T-cell (primary cell): ENCODE data around the gene RFX6. TPM values are rescaled to one million over a fixed set of nuclear protein-coding genes. Genes with fewer than 3 reads are reported as not detected.
"Not testable (repeated sequence)": the region's sequence is repeated elsewhere in the genome, so short reads cannot be mapped to it uniquely, and the experiment has no call there.

Experiments used
- ATAC-seq, 4 experiments: fragments of 200-7000 bp in 3 of 4; fragments of 150-1000 bp in 1 of 4; cut with Tn5 transposase; replicated peaks in 1 of 4; 1 replicate in 3 of 4; 2 replicates in 1 of 4; pipeline ENCODE4 v1.10.0; 2021; ENCODE audit warnings: moderate library complexity in 3 of 4, mild to moderate bottlenecking in 2 of 4, moderate number of reproducible peaks in 1 of 4
- CTCF ChIA-PET, 2 donors: fragments of 300-600 bp; sonication (Branson Sonifier 250); formaldehyde crosslinking; loops; one replicate each; lab custom pipeline; 2022; ENCODE audit warnings: antibody characterized with exemption in 2 of 2; lab: Charles Lee
- POLR2A ChIA-PET, 2 donors: fragments of 300-600 bp; sonication (Branson Sonifier 250); formaldehyde crosslinking; loops; one replicate each; lab custom pipeline; 2022; ENCODE audit warnings: antibody characterized with exemption in 2 of 2; lab: Charles Lee
- DNase-seq, 35 experiments: peaks; one replicate each; pipeline versions ENCODE4 v3.0.0 to v3.0.0-alpha.2; 2013 to 2023
- H3K27ac ChIP-seq: one replicate; pipeline ENCODE4 v1.5.1; 2013; ENCODE audit warnings: low read length
- H3K27me3 ChIP-seq, 2 experiments: replicated peaks in 1 of 2; 1 replicate in 1 of 2; 2 replicates in 1 of 2; pipeline versions ENCODE4 v1.6.1 to v1.7.0; 2013; ENCODE audit warnings: low read length in 1 of 2, mixed read lengths in 1 of 2; ENCODE audit not compliant: control insufficient read depth in 2 of 2, insufficient read depth in 2 of 2; ENCODE audit errors: extremely low read depth in 1 of 2
- H3K36me3 ChIP-seq, 2 donors: 1 replicate in 1 of 2; 2 replicates in 1 of 2; pipeline versions ENCODE4 v1.6.1 to v1.7.0; 2013; ENCODE audit warnings: low read length in 1 of 2; ENCODE audit not compliant: control insufficient read depth in 2 of 2, insufficient read depth in 1 of 2; ENCODE audit errors: extremely low read depth in 1 of 2
- H3K4me1 ChIP-seq, 2 experiments: 1 replicate in 1 of 2; 2 replicates in 1 of 2; pipeline versions ENCODE4 v1.6.1 to v1.7.0; 2013; ENCODE audit warnings: low read length in 2 of 2, mixed read lengths in 1 of 2; ENCODE audit not compliant: insufficient read depth in 2 of 2, control insufficient read depth in 1 of 2; ENCODE audit errors: extremely low read depth in 1 of 2
- H3K4me3 ChIP-seq, 2 donors: 1 replicate in 1 of 2; 2 replicates in 1 of 2; pipeline versions ENCODE4 v1.5.1 to v1.7.0; 2013; ENCODE audit warnings: mild to moderate bottlenecking in 2 of 2, low read length in 1 of 2, moderate library complexity in 1 of 2; ENCODE audit not compliant: control insufficient read depth in 1 of 2; ENCODE audit errors: extremely low read depth in 1 of 2
- H3K9me3 ChIP-seq: 2 replicates; pipeline ENCODE4 v1.7.0; 2013
- H3K27ac Mint-ChIP-seq, 2 donors: one replicate each; pipeline ENCODE4 v1.8.0; 2020 to 2021; ENCODE audit warnings: mild to moderate bottlenecking in 2 of 2, mixed read lengths in 2 of 2
- H3K27me3 Mint-ChIP-seq, 2 donors: one replicate each; pipeline ENCODE4 v1.8.0; 2021 to 2022; ENCODE audit warnings: mixed read lengths in 2 of 2
- H3K36me3 Mint-ChIP-seq: one replicate; pipeline ENCODE4 v1.8.0; 2021; ENCODE audit warnings: mixed read lengths
- H3K4me1 Mint-ChIP-seq, 3 donors: one replicate each; pipeline ENCODE4 v1.8.0; 2020 to 2022; ENCODE audit warnings: mixed read lengths in 3 of 3, mild to moderate bottlenecking in 1 of 3
- H3K4me3 Mint-ChIP-seq, 3 donors: one replicate each; pipeline ENCODE4 v1.8.0; 2020 to 2022; ENCODE audit warnings: mild to moderate bottlenecking in 3 of 3, mixed read lengths in 3 of 3, moderate library complexity in 3 of 3
- H3K9me3 Mint-ChIP-seq, 3 donors: one replicate each; pipeline ENCODE4 v1.8.0; 2020 to 2022; ENCODE audit warnings: mixed read lengths in 3 of 3
- WGBS: methylation state at CpG from one replicate; pipeline ENCODE4 v1.1.5; 2013; ENCODE audit warnings: missing lambda C conversion rate; ENCODE audit not compliant: insufficient coverage; 5-methylcytosine and 5-hydroxymethylcytosine counted together
- total RNA-seq, 35 experiments: library from RNA in 6 of 35; stranded (reverse) in 6 of 35; fragments of 120-200 nt in 1 of 35; gene quantifications; one replicate each; pipeline versions ENCODE4 v1.2.1 to v1.2.4 and lab custom pipeline; 2013 to 2026

RFX6 gene, protein sequence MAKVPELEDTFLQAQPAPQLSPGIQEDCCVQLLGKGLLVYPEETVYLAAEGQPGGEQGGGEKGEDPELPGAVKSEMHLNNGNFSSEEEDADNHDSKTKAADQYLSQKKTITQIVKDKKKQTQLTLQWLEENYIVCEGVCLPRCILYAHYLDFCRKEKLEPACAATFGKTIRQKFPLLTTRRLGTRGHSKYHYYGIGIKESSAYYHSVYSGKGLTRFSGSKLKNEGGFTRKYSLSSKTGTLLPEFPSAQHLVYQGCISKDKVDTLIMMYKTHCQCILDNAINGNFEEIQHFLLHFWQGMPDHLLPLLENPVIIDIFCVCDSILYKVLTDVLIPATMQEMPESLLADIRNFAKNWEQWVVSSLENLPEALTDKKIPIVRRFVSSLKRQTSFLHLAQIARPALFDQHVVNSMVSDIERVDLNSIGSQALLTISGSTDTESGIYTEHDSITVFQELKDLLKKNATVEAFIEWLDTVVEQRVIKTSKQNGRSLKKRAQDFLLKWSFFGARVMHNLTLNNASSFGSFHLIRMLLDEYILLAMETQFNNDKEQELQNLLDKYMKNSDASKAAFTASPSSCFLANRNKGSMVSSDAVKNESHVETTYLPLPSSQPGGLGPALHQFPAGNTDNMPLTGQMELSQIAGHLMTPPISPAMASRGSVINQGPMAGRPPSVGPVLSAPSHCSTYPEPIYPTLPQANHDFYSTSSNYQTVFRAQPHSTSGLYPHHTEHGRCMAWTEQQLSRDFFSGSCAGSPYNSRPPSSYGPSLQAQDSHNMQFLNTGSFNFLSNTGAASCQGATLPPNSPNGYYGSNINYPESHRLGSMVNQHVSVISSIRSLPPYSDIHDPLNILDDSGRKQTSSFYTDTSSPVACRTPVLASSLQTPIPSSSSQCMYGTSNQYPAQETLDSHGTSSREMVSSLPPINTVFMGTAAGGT
- total RNA-seq (not detected), total RNA-seq (lab: John Stamatoyannopoulos, UW) (0 to 0.14 (median 0) reads per million in 29 experiments)
- not detected for total RNA-seq (2013)

DNA sequence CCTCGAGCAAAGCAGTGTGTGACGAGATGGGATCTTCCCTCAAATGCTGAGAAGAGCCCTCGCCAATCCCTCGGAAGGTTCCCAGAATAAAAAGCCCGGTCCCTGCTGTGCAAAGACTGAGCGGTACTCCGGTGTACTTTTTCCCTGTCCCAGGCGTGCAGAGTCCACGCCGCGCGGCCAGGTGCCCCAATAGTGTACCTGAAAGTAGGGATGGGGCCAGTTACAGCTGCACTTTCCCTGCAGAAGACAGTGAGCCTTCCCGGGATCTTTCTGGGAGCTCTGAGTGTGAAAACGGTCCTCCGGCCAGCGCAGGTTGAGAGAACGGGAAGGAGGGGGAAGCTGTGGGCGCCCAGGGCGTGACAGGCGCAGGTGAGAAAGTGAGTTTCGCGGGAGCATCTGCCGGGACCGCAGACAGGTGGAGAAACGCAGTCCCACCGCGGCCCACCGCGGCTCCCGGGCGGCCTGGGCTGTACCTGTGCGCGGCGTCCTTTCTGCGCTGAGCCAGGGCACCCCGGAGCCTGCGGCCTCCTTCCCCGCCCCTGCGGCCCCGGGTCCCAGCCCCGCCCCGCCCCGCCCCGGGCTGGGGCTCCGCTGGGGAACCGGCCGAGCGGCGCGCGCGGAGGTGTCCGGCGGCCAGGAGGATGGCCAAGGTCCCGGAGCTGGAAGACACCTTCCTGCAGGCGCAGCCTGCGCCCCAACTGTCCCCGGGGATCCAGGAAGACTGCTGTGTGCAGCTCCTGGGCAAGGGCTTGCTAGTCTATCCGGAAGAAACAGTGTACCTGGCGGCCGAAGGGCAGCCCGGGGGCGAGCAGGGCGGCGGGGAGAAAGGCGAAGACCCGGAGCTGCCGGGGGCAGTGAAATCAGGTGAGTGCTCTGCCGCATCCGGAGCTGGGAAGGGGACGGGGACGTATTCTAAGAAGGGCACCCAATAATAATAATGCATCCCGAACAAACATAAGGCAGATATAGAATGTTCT, at the start of gene RFX6:
Gene RFX6, plus strand, starts transcription at position 608 of the 977 bp plus-strand sequence. Its CDS starts 34 bp downstream, at position 642.
- CTCF ChIA-PET: no interaction called here
- ATAC-seq: peak in 1 of 4 experiments; percentile 9
- Histone ChIP-seq H3K9me3 (no peaks in the 10 kb centered on the region), H3K27ac (no peak within 1 kb of the TSS), H3K36me3 (no peaks in the 10 kb centered on the region), H3K4me1 (peaks cover 0 to 9% of the 10 kb centered on the region in 2 experiments), H3K27me3 (peaks cover 10 to 15% of the 10 kb centered on the region in 2 experiments), H3K4me3 (no peak within 1 kb of the TSS)
- Mint-ChIP-seq H3K36me3 (no peaks in the 10 kb centered on the region), H3K27me3 (peaks cover 30 to 34% of the 10 kb centered on the region in 2 donors), H3K27ac (no peak within 1 kb of the TSS), H3K4me3 (peak within 1 kb of the TSS in 2 of 3 donors; percentile 47 to 51), H3K9me3 (peaks cover 0 to 4% (median 0%) of the 10 kb centered on the region in 3 donors), H3K4me1 (peaks cover 9 to 10% (median 10%) of the 10 kb centered on the region in 3 donors)
- no peak for DNase-seq
- WGBS: 5% methylated on average over 60 of the region's 73 CpGs
- POLR2A ChIA-PET: no interaction called here

- ATAC-seq (no peak), DNase-seq (no peak)
- Histone ChIP-seq H3K36me3 (no peaks in the 10 kb centered on the region), H3K4me3 (no peak overlapping the region), H3K4me1 (no peaks in the 10 kb centered on the region), H3K27ac (no peak overlapping the region), H3K9me3 (no peaks in the 10 kb centered on the region), H3K27me3 (no peaks in the 10 kb centered on the region)
- Mint-ChIP-seq H3K36me3 (no peaks in the 10 kb centered on the region), H3K4me3 (no peak overlapping the region), H3K27ac (no peak overlapping the region), H3K4me1 (no peaks in the 10 kb centered on the region), H3K27me3 (no peaks in the 10 kb centered on the region), H3K9me3 (peaks cover 0 to 22% (median 11%) of the 10 kb centered on the region in 3 donors)
- no CpG with 5 or more reads among the region's 2 CpGs for WGBS
- ChIA-PET CTCF (interaction anchor here in 1 of 2 donors (0.6 kb wide), 1 partner anchor 939 kb away, joined by 3 read pairs; no protein-coding TSS in a partner anchor), POLR2A (no interaction called here)
Observed at GRCh38 chr6:116827561-116828240, 49.3 kb upstream of the RFX6 start.

GRCh38 chr6:116828983-116829382, 48.1 kb upstream of the RFX6 start, which contains the start of gene GPRC6A:
TSS of gene GPRC6A (minus strand) at chr6:116829083. CDS start at chr6:116829013, 70 bp downstream.
- CTCF ChIA-PET: no interaction called here

DNA sequence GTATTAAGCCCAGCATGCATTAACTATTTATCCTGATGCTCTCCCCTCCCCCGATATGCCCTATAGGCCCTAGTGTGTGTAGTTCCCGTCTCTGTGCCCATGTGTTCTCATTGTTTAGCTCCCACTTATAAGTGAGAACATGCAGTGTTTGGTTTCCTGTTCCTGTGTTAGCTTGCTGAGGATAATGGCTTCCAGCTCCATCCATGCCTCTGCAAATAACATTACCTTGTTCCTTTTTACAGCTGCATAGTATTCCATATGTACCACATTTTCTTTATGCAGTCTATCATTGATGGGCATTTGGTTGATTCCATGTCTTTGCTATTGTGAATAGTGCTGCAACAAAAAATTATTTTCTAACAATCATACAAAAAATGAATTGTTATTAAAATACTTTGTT, 42.5 kb upstream of the RFX6 start:
- H3K27ac ChIP-seq, H3K4me3 Mint-ChIP-seq, H3K4me1 Mint-ChIP-seq, H3K4me3 ChIP-seq, POLR2A ChIA-PET, H3K36me3 ChIP-seq, H3K9me3 ChIP-seq, ATAC-seq, H3K4me1 ChIP-seq, DNase-seq, CTCF ChIA-PET, H3K27ac Mint-ChIP-seq, H3K9me3 Mint-ChIP-seq, H3K36me3 Mint-ChIP-seq, H3K27me3 ChIP-seq: not testable (repeated sequence)
- no CpG with 5 or more reads among the region's 2 CpGs for WGBS
- peaks cover 2 to 11% of the 10 kb centered on the region in 2 donors for H3K27me3 Mint-ChIP-seq

More at GRCh38 chr6:116828983-116829382, 48.1 kb upstream of the RFX6 start, which contains the start of gene GPRC6A:
- H3K4me1 Mint-ChIP-seq: no peaks in the 10 kb centered on the region
- DNase-seq (no peak), ATAC-seq (no peak)
- WGBS: no CpG with 5 or more reads among the region's 2 CpGs
- H3K4me3 Mint-ChIP-seq: no peak within 1 kb of the TSS
- H3K27ac Mint-ChIP-seq: no peak within 1 kb of the TSS
- Histone ChIP-seq H3K36me3 (no peaks in the 10 kb centered on the region), H3K4me3 (no peak within 1 kb of the TSS), H3K27ac (no peak within 1 kb of the TSS), H3K4me1 (no peaks in the 10 kb centered on the region), H3K27me3 (no peaks in the 10 kb centered on the region), H3K9me3 (no peaks in the 10 kb centered on the region)
- H3K27me3 Mint-ChIP-seq: peaks cover 0 to 2% of the 10 kb centered on the region in 2 donors
- POLR2A ChIA-PET: no interaction called here
- H3K9me3 Mint-ChIP-seq: peaks cover 0 to 10% (median under 1%) of the 10 kb centered on the region in 3 donors
- H3K36me3 Mint-ChIP-seq: no peaks in the 10 kb centered on the region

DNA sequence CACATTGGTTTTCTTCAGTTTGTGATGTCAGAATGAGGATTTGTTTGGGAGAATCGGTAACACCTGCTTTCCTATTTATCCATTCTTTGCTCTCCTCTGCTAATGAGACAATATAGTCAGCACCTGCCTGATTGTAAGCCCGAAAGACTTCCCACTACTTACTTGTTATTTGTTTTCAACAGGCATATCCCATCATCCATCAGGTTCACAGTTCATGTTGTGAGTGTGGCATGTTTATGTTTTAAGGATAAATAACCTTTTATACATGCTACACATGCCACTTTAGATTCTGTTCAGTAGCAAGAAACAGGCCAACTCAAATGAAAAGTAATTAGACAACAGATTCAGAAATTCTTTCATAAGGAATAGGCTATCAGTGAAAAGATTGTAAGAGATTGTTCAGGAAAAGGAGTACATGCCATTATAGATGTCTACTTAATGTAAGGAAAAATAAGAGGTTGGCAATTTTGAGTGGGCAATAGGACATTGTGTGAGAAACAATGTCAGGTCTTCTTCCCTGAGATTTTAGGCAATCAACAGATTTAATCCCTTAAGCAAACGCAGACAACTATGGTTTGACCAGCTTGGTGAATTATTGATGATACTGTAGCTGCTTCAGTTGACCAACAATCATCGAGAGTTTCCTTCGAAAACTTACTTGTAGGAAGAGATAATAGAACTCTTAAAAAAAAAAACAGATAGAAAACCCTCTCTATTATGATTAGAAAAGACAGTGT, 40.3 kb upstream of the RFX6 start:
- Histone ChIP-seq H3K36me3 (no peaks in the 10 kb centered on the region), H3K27me3 (no peaks in the 10 kb centered on the region), H3K4me1 (no peaks in the 10 kb centered on the region), H3K27ac (no peak overlapping the region), H3K9me3 (no peaks in the 10 kb centered on the region), H3K4me3 (no peak overlapping the region)
- no peaks in the 10 kb centered on the region for H3K4me1 Mint-ChIP-seq
- ChIA-PET CTCF (no interaction called here), POLR2A (no interaction called here)
- peaks cover 4 to 11% of the 10 kb centered on the region in 2 donors for H3K27me3 Mint-ChIP-seq
- peaks cover 0 to 4% (median 0%) of the 10 kb centered on the region in 3 donors for H3K9me3 Mint-ChIP-seq
- no peaks in the 10 kb centered on the region for H3K36me3 Mint-ChIP-seq
- ATAC-seq (no peak), DNase-seq (no peak)
- H3K4me3 Mint-ChIP-seq: no peak overlapping the region
- no peak overlapping the region for H3K27ac Mint-ChIP-seq
- WGBS: no CpG with 5 or more reads among the region's 5 CpGs
